ENCODE results near the gene APP.
"Not testable (repeated sequence)": the region's sequence is repeated elsewhere in the genome, so short reads cannot be mapped to it uniquely, and the experiment has no call there.

APP gene

GRCh38 chr21:25936776-25937175 lies 233.8 kb downstream of the APP start:
- DNase-seq (ENCODE audit: low spot score): no peak

DNA sequence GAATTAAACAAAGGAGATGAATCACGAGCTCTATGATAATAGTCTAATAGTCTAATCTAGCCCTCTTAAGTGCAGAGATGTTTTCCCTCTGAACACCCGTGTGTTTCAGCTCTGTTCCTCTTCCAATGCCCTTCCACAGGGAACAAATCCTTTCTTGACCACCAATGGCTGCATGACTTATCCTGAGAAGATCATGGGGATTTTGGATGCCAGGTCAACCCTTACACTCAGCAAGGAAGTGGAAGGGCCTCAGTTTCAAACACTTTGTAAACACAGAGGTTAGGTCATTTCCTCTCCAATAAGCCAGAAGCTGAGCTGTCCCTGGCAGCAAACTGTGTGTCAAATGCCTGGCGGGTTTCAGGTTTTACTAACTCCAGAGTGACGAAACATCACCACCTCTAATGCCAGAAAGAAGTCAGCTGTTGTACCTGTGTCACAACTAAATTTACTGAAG lies 235.8 kb downstream of the APP start:
- no peak for DNase-seq (ENCODE audit: low spot score)

DNA sequence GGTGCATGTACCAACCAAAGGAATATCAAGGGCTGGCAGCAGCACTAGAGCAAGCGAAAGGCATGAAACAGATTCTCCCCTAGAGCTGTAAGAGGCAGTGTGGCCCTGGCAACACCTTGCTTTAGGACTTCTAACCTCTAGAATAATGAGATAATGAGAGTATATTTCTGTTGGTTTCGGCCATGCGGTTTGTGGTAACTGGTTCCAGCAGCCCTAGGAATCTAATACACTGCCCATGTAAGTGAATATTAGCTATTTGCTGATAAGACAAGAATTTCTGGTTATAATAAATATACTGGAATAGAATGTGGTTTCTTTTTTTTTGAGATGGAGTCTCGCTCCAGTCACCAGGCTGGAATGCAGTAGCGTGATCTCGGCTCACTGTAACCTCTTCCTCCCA lies 236.4 kb downstream of the APP start:
- DNase-seq (ENCODE audit: low spot score): no peak

GRCh38 chr21:25931765-25932164 lies 238.8 kb downstream of the APP start:
- no peak for DNase-seq (ENCODE audit: low spot score)

DNA sequence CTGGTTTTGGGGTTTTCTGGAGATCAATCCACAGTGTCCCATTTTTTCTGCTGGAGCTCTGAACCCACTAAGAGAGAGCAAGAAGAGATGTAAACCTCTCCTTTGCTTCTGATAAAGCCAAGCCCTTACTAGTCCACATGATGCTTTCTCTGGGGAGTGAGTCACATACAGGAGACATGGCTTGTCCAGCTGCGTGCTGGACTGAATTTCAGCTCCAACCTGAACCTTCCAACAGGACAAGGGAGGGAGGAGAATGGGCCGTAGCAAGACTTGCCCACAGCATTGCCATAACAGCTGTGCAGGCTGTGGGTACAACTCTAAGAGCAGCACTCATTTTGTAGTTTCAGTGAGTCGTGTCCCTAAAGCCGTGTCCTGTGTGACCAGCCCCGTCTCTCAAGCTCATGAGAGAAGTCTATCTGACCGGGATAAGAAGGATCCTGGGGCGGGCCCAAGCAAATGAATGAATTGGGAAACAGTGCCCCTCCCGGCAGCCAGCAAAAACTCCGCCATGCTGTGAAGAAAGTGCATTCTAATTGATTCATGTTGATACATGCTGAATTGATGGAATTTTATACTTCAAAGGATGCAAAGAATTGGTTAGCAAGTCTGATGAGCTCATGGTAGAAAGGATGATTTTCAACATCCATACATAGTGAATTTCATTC lies 240.6 kb downstream of the APP start:
- DNase-seq (ENCODE audit: low spot score): no peak

GRCh38 chr21:25927195-25927880 lies 243.2 kb downstream of the APP start:
- DNase-seq (ENCODE audit: low spot score): no peak

GRCh38 chr21:25925936-25926335 lies 244.6 kb downstream of the APP start:
- DNase-seq (ENCODE audit: low spot score): no peak

GRCh38 chr21:25925064-25925800 lies 245.3 kb downstream of the APP start:
- no peak for DNase-seq (ENCODE audit: low spot score)

GRCh38 chr21:25918152-25918551 lies 252.4 kb downstream of the APP start:
- DNase-seq (ENCODE audit: low spot score): not testable (repeated sequence)

DNA sequence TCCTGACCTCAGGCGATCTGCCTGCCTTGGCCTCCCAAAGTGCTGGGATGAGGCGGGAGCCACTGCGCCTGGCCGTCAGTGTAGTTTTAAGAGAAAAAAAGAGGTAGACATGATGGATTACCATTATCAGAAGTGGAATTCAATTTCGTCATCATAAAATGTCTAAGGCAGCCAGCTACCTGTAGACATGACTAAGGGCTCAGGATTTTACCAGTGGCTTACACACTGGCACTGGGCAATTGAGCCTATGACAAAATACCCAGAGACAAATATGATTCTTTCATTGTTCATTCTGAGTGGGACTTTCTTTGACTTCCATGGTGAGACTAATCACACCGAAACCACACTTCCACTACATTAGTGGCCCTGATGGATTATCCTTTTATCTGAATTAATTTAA lies 254.3 kb downstream of the APP start:
- no peak for DNase-seq (ENCODE audit: low spot score)

- DNase-seq (ENCODE audit: low spot score): no peak
Observed at GRCh38 chr21:25913479-25913878, 257.1 kb downstream of the APP start.

GRCh38 chr21:25912402-25912746 lies 258.2 kb downstream of the APP start:
- no peak for DNase-seq (ENCODE audit: low spot score)

DNA sequence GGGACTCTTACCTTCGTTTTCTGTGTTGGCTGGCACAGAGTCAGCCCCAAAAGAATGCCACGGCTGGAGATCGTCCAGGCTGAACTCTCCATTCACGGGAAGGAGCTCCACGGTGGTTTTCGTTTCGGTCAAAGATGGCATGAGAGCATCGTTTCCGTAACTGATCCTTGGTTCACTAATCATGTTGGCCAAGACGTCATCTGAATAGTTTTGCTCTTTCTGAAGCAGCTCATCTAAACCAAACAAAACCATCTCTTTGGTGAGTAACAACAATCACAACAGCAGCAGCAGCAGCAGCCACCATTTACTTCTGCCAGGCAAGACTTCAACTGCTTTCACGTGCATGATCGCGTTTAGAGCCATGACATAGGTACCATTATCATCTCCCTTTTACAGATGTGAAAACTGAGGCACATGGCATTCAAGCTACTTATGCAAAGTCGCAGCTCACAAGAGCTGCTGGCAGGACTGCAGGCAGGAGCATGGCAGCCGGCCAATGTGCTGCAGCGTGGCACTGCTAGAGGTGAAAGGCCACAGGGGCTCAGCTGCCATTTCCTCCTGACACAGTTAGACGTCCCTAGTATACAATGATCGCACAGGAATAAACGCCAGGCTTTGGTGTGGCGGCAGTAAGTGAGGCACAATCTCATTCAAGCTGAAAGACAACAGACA lies 258.7 kb downstream of the APP start:
- DNase-seq (ENCODE audit: low spot score): no peak

GRCh38 chr21:25910809-25911208 lies 259.8 kb downstream of the APP start:
- DNase-seq (ENCODE audit: low spot score): no peak

DNA sequence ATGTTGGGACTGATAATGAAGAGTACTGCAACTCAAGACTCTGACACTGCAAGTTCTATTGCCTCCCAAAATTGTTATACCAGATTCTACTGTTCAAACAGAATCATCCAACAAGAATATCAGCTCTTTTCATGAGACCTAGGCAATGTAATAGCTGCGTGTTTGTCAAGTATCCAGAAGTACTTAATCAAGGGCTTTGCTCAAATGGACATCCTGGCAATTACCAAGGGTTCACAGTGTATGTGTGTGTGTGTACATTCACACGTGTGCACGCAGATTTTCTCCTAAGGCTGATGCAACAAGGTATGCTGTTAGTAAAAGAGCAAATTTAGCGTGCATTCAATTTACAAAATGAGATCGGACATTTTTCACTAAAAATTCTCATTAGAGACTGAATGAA lies 261.2 kb downstream of the APP start:
- no peak for DNase-seq (ENCODE audit: low spot score)

GRCh38 chr21:25908495-25908894 lies 262.1 kb downstream of the APP start:
- DNase-seq (ENCODE audit: low spot score): no peak

- no peak for DNase-seq (ENCODE audit: low spot score)
Observed at GRCh38 chr21:25907573-25908275, 262.8 kb downstream of the APP start.

DNA sequence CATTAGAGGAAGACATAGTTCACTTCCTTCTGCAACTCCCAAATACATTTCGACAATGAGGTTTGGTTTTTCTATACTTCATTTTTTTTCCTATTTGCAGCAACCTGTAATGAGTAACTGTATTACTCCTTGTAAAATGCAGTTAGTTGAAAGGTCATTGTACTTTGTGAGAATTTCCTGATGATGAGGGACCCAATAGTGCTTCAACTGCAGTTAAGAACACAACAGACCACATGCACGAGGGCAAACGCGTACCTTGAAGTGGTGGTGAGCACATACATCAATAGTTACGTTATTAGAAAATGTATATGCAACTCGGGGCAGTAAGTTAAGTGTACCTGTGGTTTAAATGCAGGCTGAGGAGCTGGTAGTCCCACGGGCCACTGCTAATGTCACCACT lies 264.0 kb downstream of the APP start:
- no peak for DNase-seq (ENCODE audit: low spot score)

DNA sequence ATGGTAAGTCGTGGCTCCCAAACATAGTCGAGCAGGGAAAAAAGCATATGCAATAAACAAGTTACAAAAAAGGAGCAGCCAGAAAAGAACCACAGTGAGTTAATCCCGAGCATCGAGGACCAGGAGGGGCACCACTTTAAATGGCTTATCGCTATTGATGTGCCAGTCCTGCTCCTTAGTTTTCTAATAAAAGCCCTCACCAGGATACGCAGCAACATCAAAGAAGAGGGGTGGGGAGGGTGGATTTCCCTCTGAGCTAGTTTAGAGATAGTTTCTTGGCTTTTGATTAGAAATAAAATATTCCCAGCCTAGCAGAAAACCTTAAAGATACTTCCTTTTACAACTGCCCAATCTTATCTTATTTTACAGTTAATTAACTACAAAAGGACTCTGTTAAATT lies 265.4 kb downstream of the APP start:
- no peak for DNase-seq (ENCODE audit: low spot score)

GRCh38 chr21:25904044-25904695 lies 266.4 kb downstream of the APP start:
- no peak for DNase-seq (ENCODE audit: low spot score)

- no peak for DNase-seq (ENCODE audit: low spot score)
Observed at GRCh38 chr21:25903607-25904006, 267.0 kb downstream of the APP start.
